ENCODE measurements around the gene BATF.

GRCh38 chr14:75518625-75519024, 3.6 kb upstream of the BATF start:
- TF ChIP-seq CTCF (IDR thresholded peaks at IDR 0.05 in 2 of 3, conservative IDR thresholded peaks at IDR 0.05 in 1 of 3; ENCODE audit: borderline replicate concordance in 1 of 3, insufficient read depth in 1 of 3, low read depth in 2 of 3, low read length in 2 of 3), result peak; percentile 22 to 65 (median 64); a peak in 5 of 6 replicates
- TF ChIP-seq POLR2AphosphoS5 (IDR thresholded peaks at IDR 0.05; ENCODE audit: low read depth, low read length), result no peak
- TF ChIP-seq ZNF274 (IDR thresholded peaks at IDR 0.05; ENCODE audit: low read depth, low read length), result no peak
- no peak for TF ChIP-seq MAX (IDR thresholded peaks at IDR 0.05)
- TF ChIP-seq ZFX (IDR thresholded peaks at IDR 0.05), result no peak
- no peak for TF ChIP-seq EZH2 (IDR thresholded peaks at IDR 0.05)
- no peak for TF ChIP-seq EZH2phosphoT487 (IDR thresholded peaks at IDR 0.05; ENCODE audit: borderline replicate concordance)
- TF ChIP-seq POLR2A (IDR thresholded peaks at IDR 0.05; ENCODE audit: borderline replicate concordance, extremely low read depth, insufficient read depth, insufficient read length), result no peak
- TF ChIP-seq ATF3 (IDR thresholded peaks at IDR 0.05), result no peak
- TF ChIP-seq FOSL1 (IDR thresholded peaks at IDR 0.05; ENCODE audit: low read depth), result no peak
- TF ChIP-seq CEBPB (IDR thresholded peaks at IDR 0.05; ENCODE audit: low read depth), result no peak
- no peak for TF ChIP-seq EGR1 (IDR thresholded peaks at IDR 0.05; ENCODE audit: low read depth)
- TF ChIP-seq SIN3A (IDR thresholded peaks at IDR 0.05; ENCODE audit: low read depth), result no peak
